ENCODE results near the gene FNDC3A. TPM values are rescaled to one million over a fixed set of nuclear protein-coding genes. Genes with fewer than 3 reads are reported as not detected.

FNDC3A gene
- total RNA-seq, 1 experiment from 2014 or later = 15.6 TPM

- no peaks in the 10 kb centered on the region for H3K27me3 ChIP-seq (ENCODE audit: low read length)
- peak overlapping the region; percentile 79 for H2AFZ ChIP-seq (ENCODE audit: low read length)
- no peaks in the 10 kb centered on the region for H3K9me2 ChIP-seq (replicated peaks; ENCODE audit: low read length)
- peak overlapping the region; percentile 90 for H3K4me2 ChIP-seq (ENCODE audit: low read length)
- no peaks in the 10 kb centered on the region for H3K36me3 ChIP-seq (ENCODE audit: low read depth, low read length)
- intact Hi-C loops (cut with micrococcal nuclease) = loop anchor here (5.0 kb wide), 3 partner anchors 83 to 198 kb away; no protein-coding TSS in a partner anchor
- POLR2A ChIA-PET (ENCODE audit: unreplicated experiment) = interaction anchor here (0.5 kb wide), 1 partner anchor 91 kb away, joined by 8 read pairs; no protein-coding TSS in a partner anchor
- CTCF ChIA-PET = interaction anchor here (0.6 kb wide), 1 partner anchor 732 kb away, joined by 3 read pairs; no protein-coding TSS in a partner anchor
- TF ChIP-seq EZH2 (IDR thresholded peaks at IDR 0.05; ENCODE audit: low read length, unreplicated experiment) = no peak
- TF ChIP-seq CTCF (conservative IDR thresholded peaks at IDR 0.05; ENCODE audit: low read depth, low read length) = no peak
- peak overlapping the region; percentile 93 for H3K27ac ChIP-seq (ENCODE audit: low read length)
- ATAC-seq (peak; percentile 36), DNase-seq (peak; percentile 51)
- H3K9ac ChIP-seq (ENCODE audit: low read length) = peak overlapping the region; percentile 94
- peaks cover 14% of the 10 kb centered on the region; the same call in 1 of the 2 replicates for H3K4me1 ChIP-seq (ENCODE audit: insufficient read depth, low read length)
- H3K9me3 ChIP-seq (ENCODE audit: low read length) = 0 out of 2 replicates have a peak, but pooled peaks cover 10% of the 10 kb centered on the region
- peak overlapping the region; percentile 80 for H3K4me3 ChIP-seq (ENCODE audit: low read length)
- peaks cover 43% of the 10 kb centered on the region for H3K79me2 ChIP-seq (ENCODE audit: low read length)
- peaks cover 5% of the 10 kb centered on the region; the same call in 1 of the 2 replicates for H4K20me1 ChIP-seq (ENCODE audit: low read length)
- BruUV-seq (replicated peaks) = TSS peak; percentile 75
- H3F3A ChIP-seq (ENCODE audit: low read length, unreplicated experiment) = no peaks in the 10 kb centered on the region
Measured at GRCh38 chr13:48975101-48975855, 434 bp upstream of the FNDC3A start.

- Histone ChIP-seq H4K20me1 (ENCODE audit: low read length) (peaks cover 5% of the 10 kb centered on the region; the same call in 1 of the 2 replicates), H3K79me2 (ENCODE audit: low read length) (peaks cover 58% of the 10 kb centered on the region), H3F3A (ENCODE audit: low read length, unreplicated experiment) (no peaks in the 10 kb centered on the region), H3K4me2 (ENCODE audit: low read length) (peak overlapping the region; percentile 95), H3K27me3 (ENCODE audit: low read length) (no peaks in the 10 kb centered on the region), H2AFZ (ENCODE audit: low read length) (peak overlapping the region; percentile 58), H3K9me2 (replicated peaks; ENCODE audit: low read length) (no peaks in the 10 kb centered on the region), H3K4me3 (ENCODE audit: low read length) (peak overlapping the region; percentile 80), H3K27ac (ENCODE audit: low read length) (peak overlapping the region; percentile 93), H3K4me1 (ENCODE audit: insufficient read depth, low read length) (peaks cover 14% of the 10 kb centered on the region; the same call in 1 of the 2 replicates), H3K9ac (ENCODE audit: low read length) (peak overlapping the region; percentile 94), H3K9me3 (ENCODE audit: low read length) (0 out of 2 replicates have a peak, but pooled peaks cover 10% of the 10 kb centered on the region), H3K36me3 (ENCODE audit: low read depth, low read length) (no peaks in the 10 kb centered on the region)
- ChIA-PET POLR2A (ENCODE audit: unreplicated experiment) (no interaction called here), CTCF (interaction anchor here (0.7 kb wide), 1 partner anchor 110 kb away, joined by 4 read pairs; no protein-coding TSS in a partner anchor)
- intact Hi-C loops (cut with micrococcal nuclease) = loop anchor here (2.0 to 5.0 kb wide), 5 partner anchors 84 to 199 kb away; no protein-coding TSS in a partner anchor
- peak; percentile 34; the same call in 1 of the 2 replicates for ATAC-seq
- TSS peak; percentile 58 for BruUV-seq (replicated peaks)
- TF ChIP-seq EZH2 (IDR thresholded peaks at IDR 0.05; ENCODE audit: low read length, unreplicated experiment) (no peak), CTCF (conservative IDR thresholded peaks at IDR 0.05; ENCODE audit: low read depth, low read length) (no peak), EZH2phosphoT487 (IDR thresholded peaks at IDR 0.05; ENCODE audit: borderline replicate concordance, low read length) (no peak)
- peak; percentile 69 for DNase-seq
Measured at GRCh38 chr13:48976576-48977285, 1.0 kb downstream of the FNDC3A start.
